Mesenchymal stem cell (in vitro differentiated cells and primary cell): ENCODE measurements around the gene FBXO27.

Experiments
- DNase-seq: peaks from one replicate; pipeline ENCODE4 v3.0.0-alpha.2; 2013
- H2AFZ ChIP-seq: one replicate; pipeline ENCODE4 v1.6.1; 2013; ENCODE audit warnings: low read depth, mild to moderate bottlenecking, control low read depth, inconsistent platforms, low read length, moderate library complexity
- H2AK5ac ChIP-seq: 2 replicates; pipeline ENCODE4 v1.6.1; 2013; ENCODE audit warnings: low read length, moderate library complexity, mild to moderate bottlenecking, inconsistent platforms; ENCODE audit not compliant: severe bottlenecking
- H2BK120ac ChIP-seq: one replicate; pipeline ENCODE4 v1.6.1; 2013; ENCODE audit warnings: low read depth, mild to moderate bottlenecking, inconsistent platforms, low read length, moderate library complexity
- H2BK12ac ChIP-seq, 2 experiments: one replicate each; pipeline ENCODE4 v1.6.1; 2013; ENCODE audit warnings: inconsistent platforms in 2 of 2, low read length in 2 of 2, mild to moderate bottlenecking in 2 of 2, moderate library complexity in 2 of 2, control low read depth in 1 of 2
- H2BK15ac ChIP-seq: one replicate; pipeline ENCODE4 v1.6.1; 2013; ENCODE audit warnings: mild to moderate bottlenecking, low read depth, inconsistent platforms; ENCODE audit not compliant: poor library complexity, severe bottlenecking
- H2BK5ac ChIP-seq: 2 replicates; pipeline ENCODE4 v1.6.1; 2013; ENCODE audit warnings: low read depth, mild to moderate bottlenecking, low read length, control low read depth, inconsistent platforms; ENCODE audit not compliant: poor library complexity, severe bottlenecking
- H3K14ac ChIP-seq, 2 experiments: one replicate each; pipeline ENCODE4 v1.6.1; 2013; ENCODE audit warnings: inconsistent platforms in 2 of 2, low read length in 2 of 2, control low read depth in 1 of 2, mild to moderate bottlenecking in 1 of 2, moderate library complexity in 1 of 2
- H3K18ac ChIP-seq, 2 experiments: one replicate each; pipeline ENCODE4 v1.6.1; 2013; ENCODE audit warnings: inconsistent platforms in 2 of 2, low read length in 2 of 2, control low read depth in 1 of 2, low read depth in 1 of 2, mild to moderate bottlenecking in 1 of 2
- H3K23ac ChIP-seq, 2 experiments: one replicate each; pipeline ENCODE4 v1.6.1; 2013; ENCODE audit warnings: inconsistent platforms in 2 of 2, low read length in 2 of 2, mild to moderate bottlenecking in 2 of 2, moderate library complexity in 2 of 2, control low read depth in 1 of 2
- H3K27ac ChIP-seq: 2 replicates; pipeline ENCODE4 v1.5.1; 2013; ENCODE audit warnings: mild to moderate bottlenecking, moderate library complexity, low read length, control low read depth, inconsistent platforms; ENCODE audit not compliant: poor library complexity, severe bottlenecking
- H3K27me3 ChIP-seq, 2 experiments: 2 replicates each; pipeline versions ENCODE4 v1.6.1 to v1.7.0; 2013; ENCODE audit warnings: low read length in 2 of 2, mild to moderate bottlenecking in 2 of 2, moderate library complexity in 2 of 2, control low read depth in 1 of 2, inconsistent platforms in 1 of 2; ENCODE audit not compliant: control insufficient read depth in 1 of 2, insufficient read depth in 1 of 2
- H3K36me3 ChIP-seq, 2 experiments: 2 replicates each; pipeline versions ENCODE4 v1.6.1 to v1.7.0; 2013; ENCODE audit warnings: low read length in 2 of 2, control low read depth in 1 of 2, inconsistent platforms in 1 of 2, low read depth in 1 of 2, mild to moderate bottlenecking in 1 of 2; ENCODE audit not compliant: insufficient read depth in 2 of 2, control insufficient read depth in 1 of 2
- H3K4ac ChIP-seq, 2 experiments: one replicate each; pipeline ENCODE4 v1.6.1; 2013; ENCODE audit warnings: inconsistent platforms in 2 of 2, low read length in 2 of 2, mild to moderate bottlenecking in 2 of 2, moderate library complexity in 2 of 2, control low read depth in 1 of 2, low read depth in 1 of 2
- H3K4me1 ChIP-seq: 2 replicates; pipeline ENCODE4 v1.6.1; 2013; ENCODE audit warnings: low read depth, low read length, control low read depth; ENCODE audit not compliant: control insufficient read depth, insufficient read depth
- H3K4me2 ChIP-seq: 2 replicates; pipeline ENCODE4 v1.6.1; 2013; ENCODE audit warnings: low read length, mild to moderate bottlenecking, inconsistent platforms; ENCODE audit not compliant: poor library complexity, severe bottlenecking
- H3K4me3 ChIP-seq, 2 experiments: 2 replicates each; pipeline versions ENCODE4 v1.5.1 to v1.7.0; 2013; ENCODE audit warnings: low read length in 2 of 2, mild to moderate bottlenecking in 2 of 2, control low read depth in 1 of 2, low read depth in 1 of 2; ENCODE audit not compliant: insufficient read depth in 1 of 2
- H3K79me1 ChIP-seq: replicated peaks from 2 replicates; pipeline ENCODE4 v1.6.1; 2013; ENCODE audit warnings: mild to moderate bottlenecking, control low read depth, low read length, inconsistent platforms; ENCODE audit not compliant: poor library complexity, severe bottlenecking
- H3K9ac ChIP-seq: 2 replicates; pipeline ENCODE4 v1.7.0; 2013; ENCODE audit warnings: mild to moderate bottlenecking, low read length, moderate library complexity
- H3K9me3 ChIP-seq: 2 replicates; pipeline ENCODE4 v1.7.0; 2013; ENCODE audit warnings: mild to moderate bottlenecking, low read length; ENCODE audit not compliant: control insufficient read depth
- H4K8ac ChIP-seq: one replicate; pipeline ENCODE4 v1.6.1; 2013; ENCODE audit warnings: inconsistent platforms, mild to moderate bottlenecking, low read length, moderate library complexity
- H4K91ac ChIP-seq: one replicate; pipeline ENCODE4 v1.6.1; 2013; ENCODE audit warnings: mild to moderate bottlenecking, low read length, inconsistent platforms
- WGBS: methylation state at CpG from one replicate; pipeline ENCODE4 v1.1.7; 2013; ENCODE audit warnings: mixed read lengths; 5-methylcytosine and 5-hydroxymethylcytosine counted together

Gene FBXO27

DNA sequence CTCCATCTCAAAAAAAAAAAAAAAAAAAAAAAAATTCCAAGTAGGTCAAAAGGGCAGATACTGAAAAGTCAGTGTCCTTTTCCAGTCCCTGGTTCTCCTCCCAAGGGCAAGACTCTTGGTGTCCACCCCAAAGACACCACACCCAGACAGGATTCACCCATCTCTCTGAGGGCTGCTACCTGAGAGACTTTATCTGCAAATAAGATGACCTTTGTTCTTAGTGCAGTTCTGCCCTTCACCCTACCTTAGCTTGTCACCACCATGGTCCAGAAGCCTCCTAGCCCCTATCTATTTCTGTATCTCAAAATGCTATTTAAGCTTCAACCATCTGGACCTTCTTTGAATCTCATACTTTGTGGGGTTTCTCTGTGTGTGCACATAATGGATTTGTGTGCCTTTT lies 4.2 kb upstream of the FBXO27 start:
- Histone ChIP-seq H3K27me3 (peaks cover 7 to 10% of the 10 kb centered on the region in 2 experiments), H2AK5ac (no peak overlapping the region), H4K91ac (no peak overlapping the region), H3K4me1 (peaks cover 14% of the 10 kb centered on the region), H3K4me2 (no peak overlapping the region), H3K27ac (no peak overlapping the region), H2AFZ (no peak overlapping the region), H3K79me1 (no peaks in the 10 kb centered on the region), H2BK120ac (no peak overlapping the region), H2BK12ac (no peak overlapping the region), H2BK15ac (no peak overlapping the region), H3K18ac (no peak overlapping the region), H3K14ac (no peak overlapping the region), H3K23ac (no peak overlapping the region), H3K9ac (no peak overlapping the region), H3K36me3 (no peaks in the 10 kb centered on the region), H2BK5ac (no peak overlapping the region), H3K4ac (no peak overlapping the region), H3K4me3 (no peak overlapping the region), H4K8ac (no peak overlapping the region), H3K9me3 (no peaks in the 10 kb centered on the region)
- no peak for DNase-seq

DNA sequence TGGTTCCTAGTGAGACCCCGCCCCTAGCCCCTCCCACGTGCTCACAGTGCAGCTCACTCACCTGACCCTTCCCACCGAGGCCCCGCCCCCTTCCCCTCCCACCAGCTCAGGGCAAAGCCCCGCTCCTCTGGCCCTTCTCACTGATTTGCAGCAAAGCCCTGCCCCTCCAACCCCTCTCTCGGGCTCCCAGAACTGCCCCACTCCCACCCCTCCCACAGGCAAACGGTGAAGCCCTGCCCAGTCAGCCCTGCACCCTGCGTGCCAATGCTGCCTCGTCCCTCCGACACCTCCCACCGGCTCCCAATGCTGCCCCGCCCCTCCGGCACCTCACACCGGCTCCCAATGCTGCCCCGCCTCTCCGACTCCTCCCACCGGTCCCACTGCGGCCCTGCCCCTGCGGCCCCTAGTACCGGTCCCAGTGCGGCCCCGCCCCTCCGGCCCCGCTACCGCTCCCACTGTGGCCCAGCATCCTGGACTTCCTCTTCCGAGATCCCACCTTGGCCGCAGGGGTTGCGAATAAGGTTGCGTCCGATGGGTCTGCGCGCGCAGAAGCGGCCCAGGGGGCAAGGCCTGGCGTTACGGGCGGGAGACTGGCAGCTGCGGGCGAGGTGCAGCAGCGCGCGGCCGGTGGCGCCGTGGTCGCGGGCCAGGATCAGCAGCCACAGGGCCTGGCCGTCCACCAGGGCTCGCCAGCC lies 834 bp downstream of the FBXO27 start:
- no peaks in the 10 kb centered on the region for H3K9me3 ChIP-seq
- H3K79me1 ChIP-seq = no peaks in the 10 kb centered on the region
- H3K4me2 ChIP-seq = peak overlapping the region; percentile 100
- peaks cover 12 to 17% of the 10 kb centered on the region in 2 experiments for H3K36me3 ChIP-seq
- peak overlapping the region; percentile 50 for H4K91ac ChIP-seq
- no peak overlapping the region for H2BK12ac ChIP-seq
- peak; percentile 43 for DNase-seq
- peak overlapping the region; percentile 38 for H3K27ac ChIP-seq
- peak overlapping the region in 1 of 2 experiments; percentile 93 for H3K14ac ChIP-seq
- peaks cover 15% of the 10 kb centered on the region for H3K4me1 ChIP-seq
- peaks cover under 1% of the 10 kb centered on the region in 2 experiments for H3K27me3 ChIP-seq
- peak overlapping the region; percentile 83 for H2BK15ac ChIP-seq
- H3K4me3 ChIP-seq = peak overlapping the region; percentile 80 to 90
- peak overlapping the region in 1 of 2 experiments; percentile 49 for H3K4ac ChIP-seq
- peak overlapping the region; percentile 82 for H4K8ac ChIP-seq
- peak overlapping the region in 1 of 2 experiments; percentile 99 for H3K23ac ChIP-seq
- peak overlapping the region; percentile 80 to 89 for H3K18ac ChIP-seq
- no peak overlapping the region for H2BK120ac ChIP-seq
- WGBS = 2% methylated on average over 49 of the region's 49 CpGs
- peak overlapping the region; percentile 99 for H2AFZ ChIP-seq
- H2AK5ac ChIP-seq = no peak overlapping the region
- H2BK5ac ChIP-seq = peak overlapping the region; percentile 79
- H3K9ac ChIP-seq = peak overlapping the region; percentile 64

DNA sequence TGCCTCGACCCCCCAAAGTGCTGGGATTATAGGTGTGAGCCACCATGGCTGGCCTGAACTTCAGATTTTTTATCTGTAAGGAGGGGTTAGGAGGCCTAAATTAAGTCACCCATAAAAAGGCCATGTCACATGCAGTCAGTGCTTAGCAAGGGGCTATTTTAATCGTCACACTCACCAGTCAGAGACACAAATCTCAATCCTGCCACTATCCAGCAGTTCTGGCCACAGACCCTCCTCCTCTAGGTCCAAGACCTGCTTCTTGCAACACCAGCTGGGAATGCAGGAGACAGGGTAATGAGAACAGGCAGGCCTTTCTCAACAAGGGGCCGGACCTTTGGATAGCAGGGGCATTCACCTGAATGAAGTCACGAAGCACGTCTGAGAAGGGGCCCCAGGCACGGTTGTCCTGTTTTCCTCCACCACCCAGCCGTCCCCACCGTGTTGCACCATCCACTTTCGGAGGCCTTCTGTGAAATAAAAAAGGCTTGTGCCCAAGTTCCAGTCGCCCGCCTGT lies 1.4 kb downstream of the FBXO27 start:
- no peak overlapping the region for H2AK5ac ChIP-seq
- H4K91ac ChIP-seq = no peak overlapping the region
- H2BK15ac ChIP-seq = no peak overlapping the region
- H2BK120ac ChIP-seq = no peak overlapping the region
- no peak overlapping the region for H3K18ac ChIP-seq
- H3K23ac ChIP-seq = no peak overlapping the region
- H3K4me2 ChIP-seq = peak overlapping the region; percentile 100
- no peak for DNase-seq
- no peak overlapping the region for H3K14ac ChIP-seq
- no peak overlapping the region for H3K4ac ChIP-seq
- peak overlapping the region; percentile 17 for H3K27ac ChIP-seq
- no peak overlapping the region for H2BK5ac ChIP-seq
- no peaks in the 10 kb centered on the region for H3K27me3 ChIP-seq
- no peak overlapping the region for H4K8ac ChIP-seq
- H3K79me1 ChIP-seq = no peaks in the 10 kb centered on the region
- 24% methylated on average over 11 of the region's 11 CpGs for WGBS
- no peak overlapping the region for H3K9ac ChIP-seq
- H3K36me3 ChIP-seq = peaks cover 12 to 21% of the 10 kb centered on the region in 2 experiments
- H3K9me3 ChIP-seq = peaks cover under 1% of the 10 kb centered on the region
- no peak overlapping the region for H2BK12ac ChIP-seq
- peaks cover 15% of the 10 kb centered on the region for H3K4me1 ChIP-seq
- H3K4me3 ChIP-seq = peak overlapping the region in 1 of 2 experiments; percentile 90
- no peak overlapping the region for H2AFZ ChIP-seq

DNA sequence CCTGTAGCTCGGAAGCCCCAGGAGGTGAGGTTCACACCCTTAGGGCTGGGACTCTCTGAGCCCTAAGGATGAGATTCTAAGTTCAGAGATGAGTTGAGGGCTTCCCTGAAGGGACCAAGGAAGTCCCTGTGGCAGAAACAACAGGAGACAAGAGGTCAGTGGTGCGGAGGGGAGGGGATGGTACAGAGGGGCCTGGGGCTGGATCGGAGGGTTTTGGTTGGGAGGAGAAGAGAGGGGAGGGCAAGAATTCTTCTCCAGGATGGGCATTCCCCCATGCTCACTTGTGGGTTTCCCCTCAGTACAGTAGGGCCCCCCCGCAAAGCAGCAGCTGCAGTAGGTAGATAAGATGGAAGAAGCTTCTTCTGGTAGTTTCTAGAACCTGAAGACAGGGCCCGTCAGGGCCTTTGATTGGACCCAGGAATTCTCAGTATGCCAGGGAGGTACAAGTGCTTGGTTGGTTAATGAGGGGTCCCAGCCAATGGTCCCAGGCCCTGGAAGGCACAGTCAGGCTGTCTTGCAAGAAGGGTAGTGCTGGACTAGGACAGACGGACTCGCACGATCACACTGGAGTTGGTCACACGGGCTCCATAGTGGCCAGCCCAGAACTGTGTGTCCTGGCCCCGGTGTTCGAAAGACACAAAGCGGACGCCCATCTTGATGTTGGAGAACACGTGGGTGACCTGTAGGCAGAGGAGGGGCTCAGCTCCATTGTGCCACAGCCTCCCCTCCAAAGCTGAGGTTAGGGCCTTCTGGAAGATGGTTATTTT lies 7.3 kb downstream of the FBXO27 start:
- H3K27me3 ChIP-seq = peaks cover 0 to 3% of the 10 kb centered on the region in 2 experiments
- peaks cover 2% of the 10 kb centered on the region for H3K9me3 ChIP-seq
- no peak overlapping the region for H2BK15ac ChIP-seq
- peaks cover 12 to 28% of the 10 kb centered on the region in 2 experiments for H3K36me3 ChIP-seq
- no peak overlapping the region for H4K8ac ChIP-seq
- H3K9ac ChIP-seq = no peak overlapping the region
- H3K14ac ChIP-seq = no peak overlapping the region
- H3K79me1 ChIP-seq = no peaks in the 10 kb centered on the region
- H2AK5ac ChIP-seq = no peak overlapping the region
- no peak overlapping the region for H3K27ac ChIP-seq
- H3K18ac ChIP-seq = no peak overlapping the region
- no peak overlapping the region for H3K23ac ChIP-seq
- no peaks in the 10 kb centered on the region for H3K4me1 ChIP-seq
- H3K4ac ChIP-seq = no peak overlapping the region
- no peak overlapping the region for H3K4me3 ChIP-seq
- no peak overlapping the region for H2BK120ac ChIP-seq
- no peak overlapping the region for H2BK12ac ChIP-seq
- WGBS = 87% methylated on average over 14 of the region's 14 CpGs
- H2AFZ ChIP-seq = no peak overlapping the region
- H2BK5ac ChIP-seq = no peak overlapping the region
- H4K91ac ChIP-seq = no peak overlapping the region
- no peak overlapping the region for H3K4me2 ChIP-seq
- no peak for DNase-seq
